Measurements from ENCODE around the gene JMJD7.
"Not testable (repeated sequence)": the region's sequence is repeated elsewhere in the genome, so short reads cannot be mapped to it uniquely, and the experiment has no call there.

The JMJD7 gene

DNA sequence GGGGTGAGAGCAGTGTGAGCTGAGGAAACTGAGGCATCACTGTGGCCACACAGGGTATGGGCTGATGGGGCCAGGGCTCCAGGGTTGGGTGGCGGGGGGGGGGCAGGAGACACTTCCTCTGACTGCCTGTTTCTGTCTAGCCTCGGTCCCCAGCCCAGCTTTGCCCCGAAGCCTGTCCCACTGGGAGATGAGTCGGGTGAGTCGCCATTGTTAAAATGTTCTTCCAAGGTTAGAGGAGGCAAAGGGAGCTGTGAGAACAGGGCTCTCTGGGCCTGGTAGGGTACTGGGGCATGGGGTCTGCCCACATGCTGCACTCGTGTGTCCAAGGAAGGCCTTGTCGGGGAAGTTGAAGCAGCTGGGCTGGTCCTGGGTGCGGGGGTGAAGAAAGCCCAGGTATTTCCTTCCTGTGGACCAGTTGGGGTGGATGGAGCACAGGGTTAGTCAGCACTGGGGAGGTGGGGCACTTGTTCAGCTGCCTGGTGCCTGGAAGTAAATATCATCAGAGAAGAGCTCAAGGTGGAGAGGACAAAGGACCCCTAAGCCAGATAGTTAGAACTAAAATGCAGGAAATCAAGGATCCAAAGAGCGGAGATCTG, 8.3 kb upstream of the JMJD7 start:
- in situ Hi-C loops (cut with MboI; ENCODE audit: low sequenced_read_pairs): no loop called here

DNA sequence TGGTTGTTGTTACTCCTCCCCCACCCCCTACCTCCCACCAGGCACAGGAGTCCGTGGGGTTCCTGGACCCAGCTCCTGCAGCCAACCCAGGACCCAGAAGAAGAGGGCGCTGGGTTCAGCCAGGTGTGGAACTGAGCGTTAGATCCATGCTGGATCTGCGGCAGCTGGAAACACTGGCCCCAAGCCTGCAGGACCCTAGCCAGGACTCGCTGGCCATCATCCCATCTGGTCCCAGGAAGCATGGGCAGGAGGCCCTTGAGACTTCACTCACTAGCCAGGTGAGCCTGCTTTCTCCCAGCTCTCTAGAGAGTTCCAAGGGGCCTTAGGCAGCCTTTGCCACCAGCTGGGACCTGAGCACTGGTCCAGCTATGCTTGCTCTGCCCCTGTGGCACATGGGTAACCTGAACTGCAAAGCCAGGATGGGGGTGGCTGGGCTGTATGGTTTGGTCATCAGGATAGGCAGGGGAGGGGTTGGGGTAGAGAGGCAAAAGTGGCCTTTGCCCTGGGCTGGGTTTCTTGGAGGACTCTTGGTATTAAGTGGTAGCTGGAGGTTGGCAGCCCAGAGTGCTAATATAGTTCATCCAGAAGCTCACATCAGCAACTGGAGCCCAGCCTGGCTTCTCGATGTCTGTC, 7.0 kb upstream of the JMJD7 start:
- in situ Hi-C loops (cut with MboI; ENCODE audit: low sequenced_read_pairs): no loop called here

DNA sequence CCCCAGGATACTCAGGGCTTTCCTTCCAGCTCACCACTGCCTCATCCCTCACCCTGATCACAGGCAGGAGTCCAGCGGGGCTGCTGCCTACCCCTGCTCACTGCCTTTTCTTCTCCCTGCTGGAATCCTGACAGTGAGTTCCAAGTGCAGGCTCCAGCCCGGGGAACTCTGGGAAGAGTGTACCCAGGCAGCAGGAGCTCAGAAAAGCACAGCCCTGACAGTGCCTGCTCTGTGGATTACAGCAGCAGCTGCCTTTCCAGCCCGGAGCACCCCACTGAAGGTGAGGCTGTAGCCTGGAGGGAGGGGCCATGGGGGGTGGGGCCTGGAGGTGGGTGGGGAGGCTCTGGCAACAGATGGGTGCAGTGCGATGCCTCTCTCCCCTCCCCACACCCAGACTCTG, 6.1 kb upstream of the JMJD7 start:
- in situ Hi-C loops (cut with MboI; ENCODE audit: low sequenced_read_pairs): no loop called here

DNA sequence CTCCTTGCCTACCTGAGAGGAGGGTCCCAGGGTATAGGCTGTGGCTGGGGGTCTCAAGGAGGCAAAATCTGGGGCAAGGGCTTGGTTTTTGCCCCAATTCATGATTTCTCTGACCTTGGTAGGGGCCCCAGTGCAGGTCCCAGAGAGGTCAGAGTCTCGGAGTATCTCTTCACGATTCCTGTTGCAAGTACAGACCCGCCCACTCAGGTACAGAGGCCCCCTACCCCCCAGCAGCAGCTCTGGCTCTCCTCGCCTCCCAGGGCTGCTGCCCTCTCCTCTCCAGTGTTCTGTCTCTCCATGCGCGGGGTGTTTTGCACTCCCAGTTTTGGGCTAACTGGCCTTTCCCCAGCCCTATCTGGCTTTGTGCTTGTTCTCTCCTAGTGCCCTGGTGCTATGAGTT, 5.4 kb upstream of the JMJD7 start:
- in situ Hi-C loops (cut with MboI; ENCODE audit: low sequenced_read_pairs): no loop called here

DNA sequence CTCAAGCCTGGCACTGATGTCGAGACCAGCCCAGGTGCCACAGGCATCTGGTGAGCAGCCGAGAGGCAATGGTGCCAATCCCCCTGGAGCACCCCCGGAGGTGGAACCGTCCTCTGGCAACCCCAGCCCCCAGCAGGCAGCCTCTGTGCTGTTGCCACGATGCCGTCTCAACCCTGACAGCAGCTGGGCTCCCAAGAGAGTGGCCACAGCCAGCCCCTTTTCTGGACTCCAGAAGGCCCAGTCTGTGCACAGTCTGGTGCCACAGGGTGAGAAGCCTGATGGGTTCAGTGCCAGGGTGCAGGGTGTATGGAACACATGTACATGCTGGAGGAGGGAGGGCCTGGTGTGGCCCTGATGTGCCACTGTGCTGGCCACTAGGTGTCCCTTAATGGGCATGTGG, 4.9 kb upstream of the JMJD7 start:
- in situ Hi-C loops (cut with MboI; ENCODE audit: low sequenced_read_pairs): no loop called here

DNA sequence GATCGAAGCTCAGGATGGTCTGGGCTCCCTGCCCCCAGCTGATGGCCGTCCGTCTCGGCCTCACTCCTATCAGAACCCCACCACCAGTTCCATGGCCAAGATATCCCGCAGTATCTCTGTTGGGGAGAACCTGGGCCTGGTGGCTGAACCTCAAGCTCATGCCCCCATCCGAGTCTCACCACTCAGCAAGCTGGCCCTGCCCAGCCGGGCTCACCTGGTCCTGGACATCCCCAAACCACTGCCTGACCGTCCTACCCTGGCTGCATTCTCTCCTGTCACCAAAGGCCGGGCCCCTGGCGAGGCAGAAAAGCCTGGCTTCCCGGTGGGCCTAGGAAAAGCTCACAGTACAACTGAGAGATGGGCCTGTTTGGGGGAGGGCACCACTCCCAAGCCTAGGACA, 4.4 kb upstream of the JMJD7 start:
- in situ Hi-C loops (cut with MboI; ENCODE audit: low sequenced_read_pairs): no loop called here

DNA sequence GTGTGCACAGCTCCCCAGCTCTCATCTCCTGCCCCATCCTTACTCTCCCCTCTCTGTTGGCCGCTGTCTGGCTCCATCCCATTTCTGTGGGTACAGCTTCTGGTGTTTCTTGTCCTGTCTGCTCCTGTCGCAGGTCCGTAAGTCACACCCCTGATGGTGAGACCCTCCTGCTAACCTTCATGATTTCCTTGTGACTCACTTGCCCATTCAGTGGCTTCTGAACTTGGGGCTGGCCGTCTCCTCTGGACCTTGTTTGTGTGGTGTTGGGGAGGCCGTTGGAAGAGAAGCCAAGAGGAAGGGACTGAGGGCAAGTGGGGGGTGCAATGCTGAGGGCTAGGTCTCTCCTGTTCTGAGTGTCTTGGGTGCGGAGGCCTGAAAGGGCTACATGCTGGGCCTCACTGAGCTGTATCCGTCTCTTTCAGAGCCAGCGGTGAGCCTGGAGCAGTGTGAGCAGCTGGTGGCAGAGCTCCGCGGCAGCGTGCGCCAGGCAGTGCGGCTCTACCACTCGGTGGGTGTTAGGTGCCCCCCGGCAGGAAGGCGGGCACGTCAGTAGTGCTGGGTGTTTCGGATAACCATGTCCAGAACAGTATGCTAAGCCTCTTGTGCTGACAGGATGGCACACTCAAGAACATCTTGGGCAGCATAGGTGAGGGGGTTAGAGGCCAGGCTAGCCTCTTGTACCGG, 3.7 kb upstream of the JMJD7 start:
- in situ Hi-C loops (cut with MboI; ENCODE audit: low sequenced_read_pairs): no loop called here

DNA sequence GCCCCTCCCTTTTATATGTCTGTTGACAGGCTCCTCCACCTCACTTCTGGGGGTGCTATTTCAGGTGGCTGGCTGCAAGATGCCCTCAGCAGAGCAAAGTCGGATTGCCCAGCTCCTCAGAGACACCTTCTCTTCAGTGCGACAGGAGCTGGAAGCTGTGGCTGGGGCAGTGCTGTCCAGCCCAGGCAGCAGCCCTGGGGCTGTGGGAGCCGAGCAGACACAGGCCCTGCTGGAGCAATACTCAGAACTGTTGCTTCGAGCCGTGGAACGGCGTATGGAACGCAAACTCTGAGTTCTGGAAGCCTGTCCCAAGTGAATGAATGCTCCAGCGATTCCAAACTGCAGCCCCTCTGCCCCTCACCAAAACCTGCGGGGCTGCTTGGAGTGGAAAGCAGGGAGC, 2.7 kb upstream of the JMJD7 start:
- in situ Hi-C loops (cut with MboI; ENCODE audit: low sequenced_read_pairs): no loop called here

DNA sequence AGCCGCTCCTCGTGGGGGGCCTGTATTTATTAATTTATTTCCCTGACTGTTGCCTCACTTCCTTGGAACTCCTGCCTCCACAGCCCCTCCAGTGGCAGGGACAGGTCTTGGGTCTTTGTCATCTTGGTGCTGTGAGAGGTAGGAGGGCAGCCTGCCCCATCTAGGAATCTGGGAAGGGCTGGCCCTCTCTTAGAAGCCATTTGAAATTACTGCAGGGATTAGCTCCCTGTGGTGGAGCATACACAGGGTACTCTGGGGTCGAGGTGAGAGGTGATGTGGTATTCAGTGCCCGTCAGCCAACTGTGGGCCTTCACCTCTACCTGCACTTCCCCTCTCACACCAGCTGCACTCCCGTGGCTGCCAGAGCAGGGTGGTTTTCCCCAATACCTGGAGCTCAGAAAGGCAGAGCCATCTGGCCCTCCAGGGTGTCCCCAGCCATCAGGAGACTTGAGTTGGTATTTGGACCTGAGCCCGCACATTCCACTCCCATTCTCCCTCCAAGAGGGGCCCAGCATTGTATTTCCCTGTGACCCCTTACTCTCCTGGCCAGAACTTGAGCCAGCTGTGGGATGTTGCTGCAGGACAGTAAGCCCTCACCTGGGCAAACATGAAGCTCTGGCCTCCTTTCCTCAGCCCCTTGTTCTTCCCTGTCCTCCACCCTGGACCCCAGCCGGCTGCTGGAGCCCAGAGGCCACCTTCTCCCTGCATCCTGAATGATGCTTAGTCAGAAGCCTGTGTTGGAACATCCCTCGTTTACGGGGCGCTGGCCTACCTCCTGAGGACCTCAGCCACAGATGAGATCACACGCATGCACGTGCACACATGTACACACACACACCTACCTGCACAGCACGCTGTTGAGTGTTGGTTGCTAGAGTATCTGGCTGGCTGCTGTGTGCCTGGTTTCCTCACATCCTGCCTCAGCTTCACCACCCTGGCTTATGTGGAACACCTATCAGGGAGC, 2.0 kb upstream of the JMJD7 start:
- in situ Hi-C loops (cut with MboI; ENCODE audit: low sequenced_read_pairs): no loop called here

DNA sequence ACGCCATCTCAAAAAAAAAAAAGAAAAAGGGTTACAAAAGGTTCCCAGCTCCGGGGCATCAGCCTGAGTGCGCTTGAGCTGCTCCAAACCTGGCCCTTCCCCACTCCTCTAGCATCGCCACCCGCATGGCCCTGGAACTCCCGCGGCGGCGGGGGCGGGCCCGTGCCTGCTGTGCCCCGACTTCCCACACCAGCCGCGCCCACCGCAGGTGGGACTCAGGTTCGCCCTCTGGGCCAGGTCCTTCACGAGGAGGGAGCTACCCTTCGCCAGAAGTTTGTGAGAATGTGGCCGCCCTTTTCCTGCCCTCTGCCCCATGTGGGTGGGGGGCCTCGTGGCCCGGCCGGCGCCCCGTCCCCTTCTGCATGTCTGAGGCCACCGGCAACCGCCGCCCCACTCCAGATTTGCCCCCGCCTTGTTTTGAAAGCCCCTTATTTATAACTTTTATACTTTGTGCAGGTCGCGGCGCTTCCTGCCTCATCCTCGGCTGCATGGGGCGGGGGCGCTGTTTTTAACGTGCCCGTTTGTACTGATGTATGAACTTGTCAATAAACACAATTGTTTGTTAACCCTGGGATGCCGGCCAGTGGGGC, 507 bp upstream of the JMJD7 start:
- in situ Hi-C loops (cut with MboI; ENCODE audit: low sequenced_read_pairs): no loop called here

DNA sequence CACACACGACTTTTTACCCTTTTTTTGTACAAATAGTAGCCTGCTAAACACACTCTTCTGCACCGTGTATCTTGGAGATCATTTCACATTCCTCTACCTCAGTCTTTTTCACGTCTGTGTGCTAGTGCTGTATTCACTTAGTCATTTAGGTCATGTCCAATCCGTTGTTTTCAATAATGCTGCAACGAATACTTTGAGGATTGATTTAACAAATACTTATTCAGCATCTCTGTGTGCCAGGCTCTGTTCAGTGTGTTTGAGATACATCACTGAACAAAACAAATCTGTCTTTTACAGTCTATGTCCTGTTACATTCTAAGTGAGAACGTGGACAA, 882 bp downstream of the JMJD7 start:
- in situ Hi-C loops (cut with MboI; ENCODE audit: low sequenced_read_pairs): no loop called here

DNA sequence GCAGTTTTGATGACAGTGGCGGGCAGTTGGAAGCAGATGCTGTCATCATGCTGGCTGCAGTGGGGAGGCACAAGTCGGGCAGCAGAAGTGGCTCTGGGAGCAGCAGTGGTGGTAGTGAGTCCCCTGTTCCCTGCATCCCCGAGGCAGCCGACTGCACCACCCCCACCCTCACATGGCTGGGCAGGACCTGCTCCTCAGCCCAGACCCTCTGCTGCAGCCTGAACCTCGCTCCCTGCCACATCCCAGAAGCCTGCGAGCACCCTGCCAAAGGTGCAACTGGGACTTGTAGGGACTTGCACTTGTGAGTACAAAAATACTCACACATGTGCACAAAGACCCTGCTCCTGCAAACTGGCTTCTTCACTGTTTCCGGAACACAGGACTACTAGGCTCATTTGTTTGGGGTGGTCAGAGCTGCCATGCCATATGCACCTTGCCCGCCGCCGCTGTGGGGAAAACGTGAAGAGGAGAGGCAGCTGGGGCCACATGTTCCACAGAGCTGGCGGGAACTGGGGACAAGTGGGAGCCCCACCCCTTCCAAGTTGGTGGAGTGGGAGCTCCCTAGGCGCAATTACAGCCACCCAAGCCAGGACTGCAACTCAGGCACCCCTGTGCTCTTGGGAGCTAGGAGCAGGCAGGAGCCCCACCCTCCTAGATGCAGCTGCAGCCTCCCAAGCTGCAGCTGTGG, 2.2 kb downstream of the JMJD7 start:
- in situ Hi-C loops (cut with MboI; ENCODE audit: low sequenced_read_pairs): no loop called here

DNA sequence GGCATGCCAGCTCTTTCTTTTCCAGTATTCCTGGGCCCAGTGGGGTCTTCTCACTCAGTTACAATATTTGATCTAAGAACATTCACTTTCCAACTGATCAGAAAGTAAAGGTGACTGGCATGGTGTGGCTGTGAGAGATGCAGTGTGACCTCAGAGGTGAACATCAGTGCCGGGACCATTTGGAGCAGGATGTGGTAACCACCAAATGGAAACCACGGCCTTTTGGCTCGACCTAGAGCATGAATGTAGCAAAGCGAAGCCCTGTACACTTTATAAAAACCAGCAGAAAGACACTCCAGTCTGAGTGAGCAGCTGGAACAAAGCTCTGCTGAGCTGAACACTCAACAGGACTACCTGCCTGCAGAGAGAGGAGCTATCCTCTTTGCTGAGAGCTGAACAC, 3.4 kb downstream of the JMJD7 start:
- in situ Hi-C loops (cut with MboI; ENCODE audit: low sequenced_read_pairs): not testable (repeated sequence)

DNA sequence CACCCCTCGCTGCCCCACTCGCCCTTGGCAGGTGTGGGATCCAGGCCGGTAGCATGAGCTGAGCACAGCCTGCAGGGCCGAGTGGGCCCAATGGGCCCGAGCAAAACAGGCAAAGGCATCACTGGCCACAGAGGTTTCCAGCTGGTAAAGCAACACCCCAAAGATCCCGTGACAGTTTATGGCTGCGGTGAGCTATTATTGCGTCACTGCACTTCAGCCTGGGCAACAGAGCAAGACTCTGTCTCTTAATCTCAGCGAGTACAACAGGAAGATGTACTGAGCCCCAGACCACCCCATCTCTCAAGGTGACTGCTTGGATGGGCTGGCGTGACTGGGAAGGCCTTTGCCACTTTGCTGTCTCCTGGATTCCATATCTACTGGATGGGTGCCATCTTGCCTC, 4.3 kb downstream of the JMJD7 start:
- in situ Hi-C loops (cut with MboI; ENCODE audit: low sequenced_read_pairs): no loop called here

DNA sequence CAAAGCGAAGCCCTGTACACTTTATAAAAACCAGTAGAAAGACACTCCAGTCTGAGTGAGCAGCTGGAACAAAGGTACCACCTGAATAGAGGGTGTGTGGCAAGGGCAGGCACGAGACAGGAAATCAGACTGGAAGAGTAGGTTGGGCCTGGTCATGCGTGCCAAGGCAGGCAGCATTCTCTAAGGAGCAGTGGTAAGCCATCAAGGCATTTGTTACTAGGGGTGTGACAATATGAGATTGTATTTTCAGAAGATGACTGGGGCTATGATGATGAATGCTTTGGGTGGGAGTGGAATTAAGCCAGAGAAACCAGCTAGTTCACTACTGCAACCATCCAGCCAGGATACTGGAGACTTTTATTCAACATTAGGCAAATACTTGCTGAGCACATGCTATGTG, 5.0 kb downstream of the JMJD7 start:
- in situ Hi-C loops (cut with MboI; ENCODE audit: low sequenced_read_pairs): no loop called here

DNA sequence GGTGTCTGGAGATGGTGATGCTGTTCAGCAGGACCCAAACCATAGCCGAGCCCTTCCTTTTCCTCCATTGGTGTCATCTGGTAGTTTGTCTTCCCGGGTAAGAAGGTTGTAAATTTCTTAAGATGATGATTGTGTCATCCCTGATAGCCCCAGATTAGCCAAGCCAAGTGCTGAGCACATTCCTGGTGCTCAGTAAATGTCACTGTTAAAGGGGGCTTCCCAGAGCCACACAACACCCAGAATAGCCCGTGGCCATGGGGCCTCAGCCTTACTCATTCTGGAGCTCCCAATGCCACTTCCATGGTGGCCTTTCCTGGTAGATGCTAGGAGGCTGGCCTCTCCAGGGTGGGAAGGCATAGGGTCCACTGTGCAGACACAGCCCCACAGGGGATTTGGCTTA, 6.2 kb downstream of the JMJD7 start:
- in situ Hi-C loops (cut with MboI; ENCODE audit: low sequenced_read_pairs): no loop called here

DNA sequence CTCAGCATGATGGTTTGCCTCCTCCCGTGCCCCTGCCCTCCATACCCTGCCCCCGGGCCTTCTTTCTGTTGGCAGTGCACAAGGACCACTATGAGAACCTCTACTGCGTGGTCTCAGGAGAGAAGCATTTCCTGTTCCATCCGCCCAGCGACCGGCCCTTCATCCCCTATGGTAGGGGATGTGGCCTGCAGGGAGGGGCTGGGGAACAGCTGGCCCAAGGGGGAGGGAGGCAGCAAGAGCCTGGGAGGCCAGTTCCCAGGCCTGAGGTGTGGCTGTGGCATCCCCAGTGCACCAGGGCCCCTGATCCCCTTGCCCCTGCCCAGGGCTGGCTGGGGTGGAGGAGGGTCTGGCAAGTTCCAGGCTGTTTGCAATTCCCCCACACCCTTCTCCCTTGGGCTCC, 8.2 kb downstream of the JMJD7 start:
- in situ Hi-C loops (cut with MboI; ENCODE audit: low sequenced_read_pairs): no loop called here

DNA sequence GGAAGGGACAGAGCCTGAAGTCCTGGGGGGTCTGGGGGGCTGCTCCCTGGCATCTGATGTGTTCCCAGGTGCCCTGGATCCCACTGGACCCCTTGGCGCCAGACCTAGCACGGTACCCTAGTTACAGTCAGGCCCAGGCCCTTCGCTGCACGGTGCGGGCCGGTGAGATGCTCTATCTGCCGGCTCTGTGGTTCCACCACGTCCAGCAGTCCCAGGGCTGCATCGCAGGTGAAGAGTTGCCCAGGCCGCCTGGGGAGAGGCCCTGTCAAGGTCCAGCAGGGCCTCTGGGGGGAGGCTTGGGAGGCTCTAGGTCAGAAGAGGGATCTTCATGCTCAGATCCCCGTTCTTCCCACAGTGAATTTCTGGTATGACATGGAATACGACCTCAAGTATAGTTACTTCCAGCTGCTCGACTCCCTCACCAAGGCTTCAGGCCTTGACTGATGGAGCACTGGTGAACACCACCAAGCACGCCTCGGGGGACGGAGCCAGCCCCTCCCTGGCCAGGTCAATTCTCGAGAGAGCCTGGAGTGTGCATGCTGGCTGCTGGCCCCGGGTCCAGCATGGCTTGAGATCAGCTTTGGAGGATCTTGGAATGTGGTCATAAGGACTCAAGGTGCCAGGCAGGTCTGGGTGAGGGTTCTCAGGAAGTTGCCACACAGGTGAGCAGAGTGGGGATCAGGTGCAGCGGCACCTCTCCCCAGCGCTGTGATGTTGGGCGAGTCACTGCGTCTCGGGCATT, 9.0 kb downstream of the JMJD7 start:
- in situ Hi-C loops (cut with MboI; ENCODE audit: low sequenced_read_pairs): no loop called here

DNA sequence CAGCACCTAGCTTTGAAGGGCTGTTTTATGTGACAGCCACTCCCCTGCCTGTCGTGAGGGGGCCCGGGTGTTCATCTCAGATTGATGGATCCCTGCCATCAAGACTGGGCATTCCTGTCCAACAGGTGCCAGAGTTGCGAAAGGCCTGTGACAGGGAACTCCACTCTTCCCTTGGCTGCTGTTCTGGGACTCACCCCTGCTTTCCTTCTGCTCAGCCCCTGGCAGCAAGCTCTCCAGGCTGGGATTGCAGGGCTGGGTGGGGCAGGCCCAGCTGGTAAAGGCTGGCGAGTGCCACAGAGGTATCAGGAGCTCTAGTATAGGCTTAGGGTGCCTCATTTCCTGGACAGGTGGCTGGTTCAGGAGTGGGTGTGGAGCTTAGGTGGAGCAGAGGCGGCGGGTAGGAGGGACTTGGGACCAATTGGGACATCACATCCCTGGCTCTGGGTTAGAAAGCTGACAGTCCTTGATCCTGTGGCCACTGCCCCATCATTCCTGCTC, 10.6 kb downstream of the JMJD7 start, which contains the start of gene PLA2G4B:
PLA2G4B (plus strand) TSS at position 448 of the 498 bp plus-strand sequence. CDS start 67 bp downstream, outside the sequence.
- in situ Hi-C loops (cut with MboI; ENCODE audit: low sequenced_read_pairs): no loop called here
